Measurements from ENCODE around the gene KRT76.
"Not testable (repeated sequence)": the region's sequence is repeated elsewhere in the genome, so short reads cannot be mapped to it uniquely, and the experiment has no call there.

The KRT76 gene

GRCh38 chr12:52759695-52760094 lies 17.4 kb downstream of the KRT76 start:
- DNase-seq (ENCODE audit: low spot score): no peak

GRCh38 chr12:52759218-52759617 lies 17.9 kb downstream of the KRT76 start:
- no peak for DNase-seq (ENCODE audit: low spot score)

GRCh38 chr12:52757449-52758176 lies 19.5 kb downstream of the KRT76 start:
- DNase-seq (ENCODE audit: low spot score): no peak

- DNase-seq (ENCODE audit: low spot score): no peak
Observed at GRCh38 chr12:52756281-52756960, 20.7 kb downstream of the KRT76 start.

GRCh38 chr12:52755533-52755932 lies 21.6 kb downstream of the KRT76 start:
- no peak for DNase-seq (ENCODE audit: low spot score)

GRCh38 chr12:52754135-52754534 lies 23.0 kb downstream of the KRT76 start:
- DNase-seq (ENCODE audit: low spot score): no peak

GRCh38 chr12:52753283-52753682 lies 23.9 kb downstream of the KRT76 start:
- DNase-seq (ENCODE audit: low spot score): no peak

- DNase-seq (ENCODE audit: low spot score): no peak
Observed at GRCh38 chr12:52752516-52752915, 24.6 kb downstream of the KRT76 start.

GRCh38 chr12:52751795-52752194 lies 25.4 kb downstream of the KRT76 start:
- no peak for DNase-seq (ENCODE audit: low spot score)

- not testable (repeated sequence) for DNase-seq (ENCODE audit: low spot score)
Observed at GRCh38 chr12:52750532-52750931, 26.6 kb downstream of the KRT76 start.

- no peak for DNase-seq (ENCODE audit: low spot score)
Observed at GRCh38 chr12:52749827-52750226, 27.3 kb downstream of the KRT76 start.

- no peak for DNase-seq (ENCODE audit: low spot score)
Observed at GRCh38 chr12:52748578-52748977, 28.6 kb downstream of the KRT76 start.

GRCh38 chr12:52745554-52745953 lies 31.6 kb downstream of the KRT76 start:
- no peak for DNase-seq (ENCODE audit: low spot score)

GRCh38 chr12:52744493-52745156 lies 32.5 kb downstream of the KRT76 start:
- no peak for DNase-seq (ENCODE audit: low spot score)

GRCh38 chr12:52742822-52743457 lies 34.2 kb downstream of the KRT76 start:
- DNase-seq (ENCODE audit: low spot score): no peak

- no peak for DNase-seq (ENCODE audit: low spot score)
Observed at GRCh38 chr12:52742196-52742580, 35.0 kb downstream of the KRT76 start.

- peak; percentile 3 for DNase-seq (ENCODE audit: low spot score)
Observed at GRCh38 chr12:52741375-52742195, 35.6 kb downstream of the KRT76 start.

- DNase-seq (ENCODE audit: low spot score): no peak
Observed at GRCh38 chr12:52740584-52740983, 36.6 kb downstream of the KRT76 start.

GRCh38 chr12:52739963-52740362 lies 37.2 kb downstream of the KRT76 start:
- no peak for DNase-seq (ENCODE audit: low spot score)

GRCh38 chr12:52735816-52736632 lies 41.1 kb downstream of the KRT76 start:
- DNase-seq (ENCODE audit: low spot score): no peak

- DNase-seq (ENCODE audit: low spot score): no peak
Observed at GRCh38 chr12:52735106-52735505, 42.0 kb downstream of the KRT76 start.

All from globus pallidus (tissue), 1 donor.